GM12872 (cell line): ENCODE measurements around the gene WARS2.

ENCODE experiments used
- CTCF ChIP-seq: IDR thresholded peaks from 3 replicates; pipeline ENCODE4 v1.5.1; 2011; ENCODE audit warnings: low read depth, mild to moderate bottlenecking, low read length, moderate library complexity; ENCODE audit not compliant: insufficient read depth

The WARS2 gene

GRCh38 chr1:118992868-118993699, 147.4 kb downstream of the WARS2 start:
- no peak for TF ChIP-seq CTCF

- no peak for TF ChIP-seq CTCF
Measured at GRCh38 chr1:118992237-118992825, 148.1 kb downstream of the WARS2 start.

GRCh38 chr1:118991448-118991847, 149.0 kb downstream of the WARS2 start:
- no peak for TF ChIP-seq CTCF

GRCh38 chr1:118990513-118991152, 149.8 kb downstream of the WARS2 start:
- TF ChIP-seq CTCF, result no peak

- TF ChIP-seq CTCF, result no peak
Measured at GRCh38 chr1:118989878-118990378, 150.5 kb downstream of the WARS2 start.

GRCh38 chr1:118989006-118989815, 151.2 kb downstream of the WARS2 start:
- no peak for TF ChIP-seq CTCF
